Activated naive CD4-positive, alpha-beta T cell treated with Interleukin-2 at 50 U/mL for 16 hours (primary cell): Measurements from ENCODE around the gene ELMO1.

Experiments used
- DNase-seq: peaks from one replicate; pipeline ENCODE4 v3.0.0-alpha.2; 2020

Gene ELMO1

DNA sequence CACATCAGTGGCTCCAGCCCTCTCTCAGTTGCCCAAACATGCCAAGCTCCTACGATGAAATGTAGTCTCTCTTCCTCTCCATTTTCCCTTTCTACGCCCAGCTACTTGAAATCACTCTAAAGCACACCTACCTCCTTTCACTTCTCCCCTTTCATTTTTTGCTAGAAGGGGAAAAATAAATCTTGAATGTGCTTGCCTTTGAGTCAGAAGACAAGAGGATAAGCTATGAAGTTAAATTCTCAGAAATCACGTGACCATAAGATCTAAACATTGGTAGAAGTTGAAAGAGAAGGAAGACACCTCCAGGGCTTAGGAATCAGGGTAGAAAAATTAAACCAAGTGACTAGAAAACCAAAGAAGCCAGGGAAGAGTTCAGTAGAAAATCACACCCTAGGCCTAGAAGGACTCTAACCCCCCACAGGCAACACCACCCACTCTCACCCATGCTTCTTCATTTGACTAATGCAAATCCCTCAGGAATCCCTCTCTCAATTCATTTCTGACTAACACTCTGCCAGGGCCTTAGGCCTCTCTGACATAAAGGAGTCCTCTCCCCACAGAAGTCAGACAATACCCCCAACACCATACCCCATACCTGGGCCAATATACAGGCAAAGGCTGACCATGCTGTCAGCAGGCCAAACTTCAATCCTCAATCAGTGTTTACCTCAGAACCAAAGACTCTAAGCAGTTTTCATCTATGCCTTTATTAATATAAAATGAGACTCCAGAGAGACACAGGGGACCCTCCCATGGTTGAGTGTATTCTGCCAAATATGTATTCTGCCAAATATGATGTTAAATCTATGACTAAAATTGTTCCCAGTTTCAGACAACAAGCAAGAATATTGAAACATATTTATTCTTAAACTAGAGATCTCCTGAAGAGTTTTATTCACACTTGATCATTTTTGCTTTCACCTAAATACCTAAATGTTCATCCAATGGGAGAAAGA lies 84.8 kb downstream of the ELMO1 start:
- no peak for DNase-seq

DNA sequence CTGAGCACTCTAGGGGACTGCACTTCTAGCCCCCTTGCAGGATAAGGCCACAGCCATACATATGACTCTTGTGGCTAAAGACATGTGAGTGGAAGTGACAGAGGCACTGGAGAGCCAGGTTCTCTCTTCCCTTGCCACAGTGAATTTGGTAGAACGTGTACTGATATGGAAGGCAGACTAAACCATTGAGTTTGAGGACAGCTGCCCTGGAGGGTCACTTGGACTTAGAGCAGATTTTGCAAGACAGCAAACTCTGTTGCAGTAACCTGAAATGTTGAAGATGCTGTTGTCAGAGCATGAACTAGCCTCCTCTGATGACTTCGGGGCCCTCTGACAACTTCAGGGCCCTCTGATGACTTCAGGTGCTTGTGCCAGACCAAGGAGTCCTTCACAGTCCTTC lies 85.9 kb downstream of the ELMO1 start:
- DNase-seq: no peak

DNA sequence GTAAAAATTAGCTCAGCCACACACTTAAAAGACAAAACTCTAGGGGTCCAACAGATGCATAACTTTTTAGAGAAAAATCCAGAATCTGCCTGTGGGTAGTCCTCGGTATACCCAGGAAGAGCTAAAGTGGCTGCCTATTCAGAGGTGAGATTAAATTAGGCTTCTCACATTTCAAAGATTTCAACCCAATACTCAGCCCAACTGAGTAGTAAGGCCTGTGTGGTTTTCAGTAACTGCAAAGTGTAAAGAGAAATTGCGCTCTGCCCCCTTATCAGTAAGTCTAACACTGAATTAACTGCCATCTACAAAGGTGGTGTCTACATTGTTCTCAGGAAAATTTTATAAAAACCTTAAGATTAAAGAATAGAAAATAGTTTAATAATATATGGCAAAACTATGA lies 88.2 kb downstream of the ELMO1 start:
- no peak for DNase-seq

DNA sequence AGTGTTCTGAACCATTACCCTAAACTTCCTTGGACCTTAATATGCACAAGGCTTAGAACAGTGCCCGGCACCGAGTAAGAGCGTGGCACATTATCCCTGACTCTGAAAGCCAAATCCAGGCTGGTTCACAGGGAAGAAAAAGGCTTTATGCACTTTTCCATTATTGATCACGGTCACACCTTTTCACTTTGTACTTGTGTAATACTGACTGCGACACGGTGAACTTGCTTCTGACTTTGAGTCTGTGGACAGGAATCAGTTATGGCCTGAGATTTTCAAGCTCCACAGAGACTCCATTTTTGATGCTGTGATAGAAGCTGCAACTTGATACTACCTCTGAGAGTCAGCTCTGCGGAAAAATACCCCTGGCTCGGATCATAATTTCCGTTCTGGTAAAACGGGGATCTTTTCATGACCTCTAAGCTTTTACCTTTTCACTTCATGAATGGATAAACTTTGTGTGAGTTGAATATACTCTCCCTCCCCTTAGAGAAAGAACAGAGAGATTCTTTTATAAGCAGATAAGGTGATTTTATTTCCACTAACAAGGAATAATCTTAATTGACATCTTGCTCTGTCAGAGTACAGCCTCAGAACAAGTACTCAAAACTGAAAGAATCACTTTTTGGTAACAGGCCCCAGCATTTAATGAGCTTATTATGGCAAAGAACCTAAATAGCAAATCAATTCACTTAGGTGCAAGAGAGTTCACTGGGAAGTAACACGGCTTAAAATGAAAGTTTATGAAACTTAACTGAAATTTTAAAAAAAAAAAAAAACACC lies 88.8 kb downstream of the ELMO1 start:
- peak; percentile 36 for DNase-seq

DNA sequence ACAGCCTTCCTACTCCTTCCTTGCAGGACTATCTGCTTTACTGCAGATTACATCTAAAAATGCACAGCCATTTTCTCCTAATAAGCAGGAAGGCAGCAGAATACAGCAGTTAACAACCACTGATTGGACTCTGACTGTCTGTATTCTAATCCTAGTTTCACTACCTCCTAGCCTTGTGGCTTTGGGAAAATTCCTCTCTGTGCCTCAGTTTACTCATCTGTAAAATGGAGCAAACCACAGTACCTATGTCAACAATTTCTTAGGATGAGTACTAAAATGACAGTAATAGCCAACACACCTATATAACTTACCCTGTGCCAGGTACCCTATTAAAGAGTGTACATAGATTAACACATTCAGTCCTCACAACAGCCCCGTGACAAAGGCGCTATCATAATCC lies 89.5 kb downstream of the ELMO1 start:
- no peak for DNase-seq

DNA sequence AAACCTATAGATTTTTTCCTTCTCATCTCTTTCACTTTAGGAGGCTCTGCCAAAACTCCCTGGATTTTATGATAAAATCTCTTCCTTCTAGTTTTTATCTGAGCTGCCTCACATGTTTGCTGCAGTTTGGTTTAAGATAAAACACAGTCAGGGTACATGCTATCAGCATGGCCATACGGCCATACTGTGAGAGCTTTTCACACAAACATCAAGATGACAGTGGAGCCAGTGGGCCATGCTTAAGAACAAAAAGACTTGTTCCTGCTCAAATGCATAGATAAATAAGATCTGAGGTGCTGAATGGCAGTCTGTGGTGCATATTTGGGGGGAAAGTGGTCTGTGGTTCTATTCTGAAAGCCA lies 91.0 kb downstream of the ELMO1 start:
- no peak for DNase-seq

DNA sequence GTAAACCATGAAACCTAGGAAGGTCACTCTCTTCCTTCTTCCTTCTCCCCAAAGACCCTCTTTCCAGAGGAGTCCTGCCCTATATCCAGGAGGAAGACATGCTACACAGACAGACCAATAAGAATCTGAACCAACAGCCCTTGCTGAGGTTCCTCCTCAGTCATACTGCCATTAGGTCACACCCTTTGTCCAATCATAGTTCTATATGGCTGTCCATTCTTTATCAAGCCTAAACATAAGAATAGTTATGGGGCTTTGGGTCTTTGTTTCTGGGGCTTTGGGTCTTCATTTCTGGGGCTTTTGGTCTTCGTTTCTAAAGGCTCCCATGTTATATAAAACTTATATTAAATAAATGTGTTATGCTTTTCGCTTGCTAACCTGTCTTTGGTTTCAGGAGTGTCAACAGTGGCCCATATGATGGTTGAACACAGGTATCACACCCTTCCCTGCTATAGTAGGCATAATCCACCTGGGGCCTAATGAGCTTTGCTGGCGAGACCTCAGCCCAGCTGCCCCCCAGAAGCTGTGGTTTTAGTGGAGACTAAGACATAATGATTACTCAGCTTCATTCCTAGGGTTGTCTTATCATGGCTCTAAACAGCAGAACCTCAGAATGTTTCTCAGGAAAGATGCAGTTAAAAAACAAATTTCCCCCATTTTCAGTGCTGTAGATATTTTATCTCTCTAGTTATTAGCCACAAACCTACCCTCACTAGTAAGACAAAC lies 91.6 kb downstream of the ELMO1 start:
- no peak for DNase-seq

DNA sequence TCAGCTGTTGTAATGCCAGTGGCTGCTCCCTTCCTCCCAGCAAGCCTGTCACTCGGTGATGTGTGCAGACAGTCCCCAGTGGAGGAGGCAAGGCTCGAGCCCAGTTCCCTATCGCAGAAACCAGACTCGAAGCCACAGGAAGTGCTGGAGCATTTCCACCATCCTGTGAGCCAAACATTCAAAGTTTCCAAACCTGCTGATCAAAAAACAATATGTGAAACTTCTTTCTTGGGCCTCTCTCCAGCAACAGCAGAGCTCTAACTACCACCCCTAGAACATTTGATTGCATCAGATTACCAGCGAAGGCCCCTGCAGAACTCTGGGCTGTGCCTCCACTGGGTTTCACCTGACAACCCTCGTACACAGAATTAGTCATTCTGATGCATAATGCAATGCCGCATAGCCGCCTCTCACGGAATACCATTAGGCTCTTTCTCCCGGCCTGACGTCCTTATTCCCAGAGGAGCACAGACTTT lies 94.0 kb downstream of the ELMO1 start:
- DNase-seq: peak; percentile 78

DNA sequence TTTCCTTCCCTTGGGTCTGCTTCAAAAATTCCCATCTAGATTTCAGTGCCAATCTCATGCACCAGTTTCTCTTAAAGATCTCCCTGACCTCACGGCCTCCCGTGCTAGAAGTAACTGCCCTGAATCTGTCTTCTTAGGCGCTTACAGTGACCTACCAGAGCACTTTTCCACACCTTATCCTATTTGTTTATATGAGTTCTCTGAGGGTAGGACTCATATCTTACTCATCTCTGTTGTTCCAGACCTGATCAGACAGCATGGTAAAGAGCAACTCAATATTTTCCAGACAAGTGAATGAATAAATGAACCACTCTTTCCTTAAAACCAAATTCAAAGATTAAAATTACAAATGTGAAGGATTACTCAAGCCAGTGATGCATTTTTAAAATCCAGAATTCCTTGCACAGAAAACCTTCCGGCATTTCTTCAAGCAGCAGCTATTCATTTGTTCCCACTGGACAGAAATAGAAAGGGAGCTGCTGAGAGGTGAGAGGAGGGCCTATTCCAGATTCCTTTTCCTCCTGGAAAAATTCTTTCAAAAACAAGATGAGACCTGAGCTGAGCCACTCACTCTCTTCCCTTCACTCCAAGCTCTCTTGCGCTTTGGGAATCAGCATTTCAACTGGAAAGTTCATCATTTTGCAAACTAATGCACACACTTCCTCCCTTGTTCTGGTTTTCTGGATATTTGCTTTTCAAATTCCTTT lies 94.6 kb downstream of the ELMO1 start:
- DNase-seq: no peak

DNA sequence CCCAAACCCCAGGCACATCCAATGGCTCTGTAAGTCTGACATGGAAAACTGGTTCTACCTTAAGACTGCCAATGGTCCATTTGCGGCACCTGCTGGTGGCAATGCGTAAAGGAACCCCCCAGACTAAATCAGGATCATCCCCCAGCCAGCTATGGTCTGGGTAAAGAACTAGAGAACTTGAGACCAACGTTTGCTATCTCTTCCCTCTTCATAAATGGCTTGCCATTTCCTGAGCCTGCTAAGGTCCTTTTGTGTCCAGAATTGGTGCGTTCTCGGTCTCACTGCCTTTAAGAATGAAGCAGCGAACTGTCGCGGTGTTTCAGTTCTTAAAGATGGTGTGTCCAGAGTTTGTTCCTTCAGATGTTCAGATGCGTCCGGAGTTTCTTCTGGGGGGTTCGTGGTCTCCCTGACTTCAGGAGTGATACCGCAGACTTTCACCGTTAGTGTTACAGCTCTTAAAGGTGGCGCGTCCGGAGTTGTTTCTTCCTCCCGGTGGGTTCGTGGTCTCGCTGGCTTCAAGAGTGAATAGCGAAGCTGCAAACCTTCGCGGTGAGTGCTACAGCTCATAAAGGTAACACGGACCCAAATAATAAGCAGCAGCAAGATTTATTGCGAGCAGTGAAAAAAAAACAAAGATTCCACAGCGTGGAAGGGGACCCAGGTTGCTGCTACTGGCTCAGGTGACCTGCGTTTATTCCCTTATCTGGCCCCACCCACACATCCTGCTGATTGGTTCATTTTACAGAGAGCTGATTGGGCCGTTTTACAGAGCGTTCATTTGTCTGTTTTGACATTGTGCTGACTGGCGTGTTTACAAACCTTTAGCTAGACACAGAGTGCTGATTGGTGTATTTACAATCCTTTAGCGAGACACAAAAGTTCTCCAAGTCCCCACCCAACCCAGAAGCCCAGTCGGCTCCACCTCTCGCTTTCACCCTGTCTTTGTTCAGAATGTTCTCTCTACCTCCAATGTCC lies 95.4 kb downstream of the ELMO1 start:
- DNase-seq: peak; percentile 71

DNA sequence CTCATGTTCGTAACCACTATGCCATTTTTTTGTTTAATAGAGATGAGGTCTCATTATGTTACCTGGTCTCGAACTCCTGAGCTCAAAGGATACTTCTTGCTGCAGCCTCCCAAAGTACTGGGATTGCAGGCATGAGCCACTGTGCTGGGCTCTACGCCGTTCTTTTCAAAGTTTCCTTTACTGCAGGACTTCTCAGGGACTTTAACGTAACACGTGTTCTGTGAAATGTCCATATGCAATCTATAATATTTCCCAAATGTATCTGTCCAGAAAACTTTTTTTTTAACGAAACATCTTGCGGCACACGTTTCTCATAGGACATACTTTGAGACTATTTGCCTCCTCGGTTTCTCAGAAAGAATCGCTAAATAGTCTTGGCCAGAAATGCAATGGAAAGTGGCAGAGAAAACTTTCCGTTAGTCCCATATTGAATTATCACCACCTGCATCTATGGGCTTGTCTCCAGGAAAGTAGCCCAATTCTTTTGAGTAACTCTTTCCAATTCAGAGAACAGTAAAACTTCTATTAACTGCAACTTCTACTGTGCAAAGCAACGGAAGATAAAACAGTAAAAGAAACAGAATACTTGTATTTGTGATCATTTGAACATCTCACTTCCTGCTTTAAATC lies 96.3 kb downstream of the ELMO1 start:
- DNase-seq: no peak

DNA sequence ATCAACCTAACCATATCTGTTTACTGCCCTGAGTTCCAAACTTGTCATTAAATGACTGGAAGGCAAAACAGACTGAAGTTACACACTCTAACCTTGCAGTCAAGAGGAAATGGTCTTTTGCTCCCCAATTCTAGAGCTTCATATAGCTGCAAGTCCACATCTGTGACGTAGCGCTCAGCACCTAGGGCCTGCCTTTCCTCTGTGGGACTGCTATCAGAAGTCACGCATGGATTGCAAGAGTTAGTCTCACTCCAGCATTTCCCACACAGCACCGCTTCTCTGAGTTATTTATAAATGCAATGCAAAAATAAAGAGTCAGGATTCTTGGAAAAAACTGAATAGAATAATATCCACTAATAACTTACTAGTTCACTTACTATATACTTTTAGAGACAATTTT lies 96.9 kb downstream of the ELMO1 start:
- no peak for DNase-seq

DNA sequence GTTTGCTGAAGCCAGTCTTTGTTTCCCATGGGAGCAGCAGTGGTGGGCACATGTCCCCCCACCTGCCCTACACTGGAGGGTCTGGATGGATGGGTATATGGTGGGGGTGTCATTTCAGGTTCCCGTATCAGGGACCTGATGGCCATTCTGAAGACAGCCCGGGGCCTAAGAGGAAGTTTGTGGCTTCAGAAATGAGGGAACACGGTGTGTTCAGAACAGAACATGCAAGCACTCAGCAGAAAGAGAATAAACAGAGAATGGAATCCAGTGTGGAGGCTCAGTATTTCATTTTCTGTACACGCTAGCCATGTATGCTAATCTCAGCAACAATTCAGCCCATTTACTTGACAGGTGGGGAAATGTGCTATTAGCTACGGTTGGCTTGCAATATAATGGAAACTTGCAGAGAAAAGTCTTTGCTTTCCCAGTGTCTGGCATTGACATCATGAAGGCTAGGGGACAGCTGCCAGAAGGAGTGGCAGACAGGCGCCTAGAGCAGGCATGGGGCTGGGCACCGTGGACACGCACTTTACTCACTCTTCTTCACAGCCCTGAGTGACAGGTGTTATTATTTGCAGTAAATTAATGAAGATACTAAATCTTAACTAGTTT lies 98.6 kb downstream of the ELMO1 start:
- DNase-seq: no peak

DNA sequence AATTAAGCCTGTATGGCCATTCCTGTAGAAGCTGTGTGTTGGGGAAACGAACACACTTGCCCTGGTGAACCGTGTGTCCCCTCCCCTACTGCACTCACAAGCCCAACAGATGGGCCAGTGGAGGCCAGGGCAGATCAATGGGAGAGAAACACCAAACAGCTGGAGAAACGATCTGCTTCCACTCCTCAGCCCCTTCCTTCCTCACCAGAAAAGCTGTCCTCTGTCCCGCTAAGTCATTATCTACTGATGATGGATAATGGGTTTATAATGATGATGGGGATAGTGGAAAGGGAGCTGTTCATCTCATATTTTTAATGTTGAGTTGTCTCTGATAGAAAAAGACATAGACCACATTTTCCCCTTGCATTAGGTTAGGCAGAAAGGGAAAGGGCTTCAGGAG lies 99.7 kb downstream of the ELMO1 start:
- DNase-seq: no peak

DNA sequence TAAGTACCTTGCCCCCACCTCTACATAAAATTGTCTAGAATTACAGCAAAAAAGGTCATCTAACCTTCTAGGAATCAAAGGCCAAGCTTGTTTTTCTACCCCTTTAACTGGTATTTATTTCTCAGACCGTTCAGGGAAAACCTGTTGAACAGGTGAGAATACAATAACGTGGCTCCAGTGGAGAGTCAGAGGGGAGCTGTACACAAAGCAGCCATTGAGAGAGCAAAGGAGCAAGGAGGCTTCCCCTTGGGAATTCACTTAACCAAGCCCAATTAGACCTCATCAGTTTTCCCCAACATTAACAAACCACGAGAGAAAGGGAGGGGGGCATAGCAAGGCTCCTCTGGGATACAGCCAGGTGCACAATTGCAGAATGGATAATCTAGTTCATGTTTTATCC lies 101.9 kb downstream of the ELMO1 start:
- DNase-seq: no peak

DNA sequence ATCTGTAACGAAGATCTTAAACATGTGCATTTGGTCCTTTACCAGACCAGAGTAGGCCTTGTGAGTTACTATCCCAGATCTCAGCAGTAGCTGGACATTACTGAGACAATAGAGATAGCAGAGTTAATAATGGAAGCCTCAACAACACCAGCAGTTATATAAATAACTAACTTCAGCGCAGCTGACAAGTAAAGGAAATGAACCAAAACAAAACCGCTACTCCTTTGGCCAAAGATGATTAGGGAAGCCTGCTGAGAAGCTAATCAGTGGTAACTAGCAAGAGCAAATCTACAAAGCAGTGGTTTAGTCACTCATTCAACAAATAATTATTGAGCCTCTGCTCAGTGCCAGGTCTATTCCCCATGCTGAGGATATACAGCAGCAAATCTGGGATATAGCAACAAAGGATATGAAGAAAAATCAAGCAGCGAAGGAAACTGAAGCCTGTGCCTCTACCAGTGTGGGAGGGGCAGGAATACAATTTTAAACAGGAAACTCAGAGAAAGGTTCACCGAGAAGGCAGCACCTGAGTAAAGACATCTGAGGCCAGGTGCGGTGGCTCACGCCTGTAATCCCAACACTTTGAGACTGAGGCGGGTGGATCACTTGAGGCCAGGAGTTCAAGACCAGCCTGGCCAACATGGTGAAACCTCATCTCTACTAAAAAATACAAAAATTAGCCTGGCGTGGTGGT lies 103.6 kb downstream of the ELMO1 start:
- DNase-seq: no peak

DNA sequence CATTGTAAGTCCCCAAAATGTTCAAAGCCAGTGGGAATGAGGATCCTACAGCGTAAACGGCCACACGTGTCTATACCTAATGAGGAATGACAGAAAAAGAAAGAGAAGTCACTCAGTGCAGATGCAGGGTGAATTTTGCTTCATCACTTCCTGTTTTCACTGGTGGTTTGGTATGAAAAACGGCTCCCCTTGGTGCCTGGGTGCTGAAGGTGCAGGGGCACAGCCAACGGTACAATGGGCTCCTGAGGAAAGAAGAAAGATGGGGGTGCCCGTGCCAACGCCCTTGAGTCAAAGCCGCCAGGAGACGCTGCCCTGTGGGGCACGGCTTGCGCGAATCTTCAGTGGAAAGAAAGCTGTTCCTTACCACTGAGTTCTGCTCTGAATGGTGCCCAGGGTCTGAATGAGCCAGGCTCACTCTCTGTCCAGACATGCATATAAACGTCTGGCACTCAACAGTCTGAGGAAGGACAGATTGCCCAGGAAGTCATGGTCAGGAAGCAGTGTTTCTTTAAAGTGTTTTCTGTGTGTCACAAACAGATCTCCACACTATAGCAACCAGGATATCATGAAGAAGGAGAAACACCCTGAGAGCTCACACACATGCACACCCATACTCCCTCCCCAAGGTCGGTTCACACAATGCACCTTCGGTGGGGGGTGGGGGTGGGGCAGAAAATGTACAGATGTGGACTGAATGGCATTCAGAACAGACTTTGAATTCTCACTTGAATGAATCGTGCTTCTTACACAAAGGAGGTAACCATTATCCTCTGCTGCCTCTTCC lies 105.8 kb downstream of the ELMO1 start:
- peak; percentile 77 for DNase-seq

DNA sequence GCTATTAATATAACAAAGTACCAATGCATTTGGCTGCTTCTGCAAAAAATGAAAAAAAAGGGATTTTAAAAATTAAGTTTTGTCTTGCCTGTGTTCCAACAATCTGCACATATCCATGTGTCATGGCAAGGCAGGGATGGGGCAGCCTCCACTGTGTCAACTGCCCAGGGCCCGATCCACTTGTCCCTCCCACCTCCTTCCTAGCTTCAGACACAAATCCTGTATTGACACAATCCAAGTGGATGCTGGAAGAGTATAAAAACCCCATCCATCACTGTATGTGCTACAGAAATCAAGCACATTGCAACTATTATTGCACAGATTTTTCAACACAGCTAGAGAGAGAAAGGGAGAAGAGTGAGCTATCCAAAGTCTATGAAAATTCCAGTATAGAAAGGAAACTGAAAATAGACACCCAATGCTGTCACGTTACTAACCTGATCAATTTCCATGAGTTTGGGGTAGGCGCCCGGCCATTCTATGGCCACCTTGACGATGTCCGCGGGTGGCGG lies 106.4 kb downstream of the ELMO1 start:
- no peak for DNase-seq
